HAP-1 (cell line): ENCODE data around the gene RBPMS2.

Experiments used
- DNase-seq, 2 experiments: peaks; one replicate each; pipeline ENCODE4 v3.0.0-alpha.2; 2016 to 2020; ENCODE audit warnings: low spot score in 2 of 2
- H3K27me3 ChIP-seq: fragments of 250-450 bp; sonication (Bioruptor Pico); 2 replicates; pipeline ENCODE4 v1.5.1; 2020; ENCODE audit warnings: low read depth, mild to moderate bottlenecking, moderate library complexity
- H3K36me3 ChIP-seq: fragments of 250-450 bp; sonication (Bioruptor Pico); replicated peaks from 2 replicates; pipeline ENCODE4 v1.5.1; 2020; ENCODE audit warnings: mild to moderate bottlenecking
- H3K4me1 ChIP-seq: fragments of 250-450 bp; sonication (Bioruptor Pico); 2 replicates; pipeline ENCODE4 v1.5.1; 2020; ENCODE audit warnings: mild to moderate bottlenecking
- H3K4me3 ChIP-seq: fragments of 250-450 bp; sonication (Bioruptor Pico); 2 replicates; pipeline ENCODE4 v1.5.1; 2020; ENCODE audit warnings: mild to moderate bottlenecking, moderate library complexity
- H3K9me3 ChIP-seq: fragments of 250-450 bp; sonication (Bioruptor Pico); 2 replicates; pipeline ENCODE4 v1.5.1; 2020; ENCODE audit warnings: mild to moderate bottlenecking, moderate library complexity
- in situ Hi-C: fragments of 300-500 bp; cut with MboI; formaldehyde crosslinking; loops from 3 replicates; pipeline ENCODE4 v1.14.3; 2020; ENCODE audit warnings: low sequenced_read_pairs, inconsistent platforms, mixed read lengths

The RBPMS2 gene

GRCh38 chr15:64716452-64716851 lies 58.9 kb downstream of the RBPMS2 start:
- in situ Hi-C loops, result no loop called here
- H3K36me3 ChIP-seq, result no peaks in the 10 kb centered on the region
- no peaks in the 10 kb centered on the region for H3K27me3 ChIP-seq
- no peak overlapping the region for H3K4me3 ChIP-seq
- no peak for DNase-seq
- H3K4me1 ChIP-seq, result no peaks in the 10 kb centered on the region
- no peaks in the 10 kb centered on the region for H3K9me3 ChIP-seq

GRCh38 chr15:64713592-64713991 lies 61.8 kb downstream of the RBPMS2 start:
- 0 out of 2 replicates have a peak, but pooled peaks cover 3% of the 10 kb centered on the region for H3K4me1 ChIP-seq
- no peak for DNase-seq
- no peak overlapping the region for H3K4me3 ChIP-seq
- no peaks in the 10 kb centered on the region for H3K36me3 ChIP-seq
- H3K9me3 ChIP-seq, result no peaks in the 10 kb centered on the region
- H3K27me3 ChIP-seq, result no peaks in the 10 kb centered on the region
- in situ Hi-C loops, result no loop called here

GRCh38 chr15:64712353-64712752 lies 63.0 kb downstream of the RBPMS2 start:
- in situ Hi-C loops, result no loop called here
- no peaks in the 10 kb centered on the region for H3K9me3 ChIP-seq
- H3K27me3 ChIP-seq, result no peaks in the 10 kb centered on the region
- no peak for DNase-seq
- H3K36me3 ChIP-seq, result no peaks in the 10 kb centered on the region
- H3K4me1 ChIP-seq, result 0 out of 2 replicates have a peak, but pooled peaks cover 3% of the 10 kb centered on the region
- no peak overlapping the region for H3K4me3 ChIP-seq

- no peaks in the 10 kb centered on the region for H3K27me3 ChIP-seq
- no peaks in the 10 kb centered on the region for H3K36me3 ChIP-seq
- DNase-seq, result no peak
- H3K4me3 ChIP-seq, result no peak overlapping the region
- in situ Hi-C loops, result no loop called here
- H3K4me1 ChIP-seq, result 0 out of 2 replicates have a peak, but pooled peaks cover 3% of the 10 kb centered on the region
- no peaks in the 10 kb centered on the region for H3K9me3 ChIP-seq
Observed at GRCh38 chr15:64710676-64711428, 64.5 kb downstream of the RBPMS2 start.

- H3K27me3 ChIP-seq, result no peaks in the 10 kb centered on the region
- in situ Hi-C loops, result no loop called here
- H3K36me3 ChIP-seq, result no peaks in the 10 kb centered on the region
- no peaks in the 10 kb centered on the region for H3K9me3 ChIP-seq
- no peak for DNase-seq
- H3K4me3 ChIP-seq, result no peak overlapping the region
- peaks cover 17% of the 10 kb centered on the region for H3K4me1 ChIP-seq
Observed at GRCh38 chr15:64706011-64706911, 69.1 kb downstream of the RBPMS2 start.

GRCh38 chr15:64705006-64705405 lies 70.4 kb downstream of the RBPMS2 start:
- no peak for DNase-seq
- in situ Hi-C loops, result no loop called here
- Histone ChIP-seq H3K9me3 (no peaks in the 10 kb centered on the region), H3K27me3 (no peaks in the 10 kb centered on the region), H3K36me3 (0 out of 2 replicates have a peak, but pooled peaks cover 5% of the 10 kb centered on the region), H3K4me1 (peaks cover 29% of the 10 kb centered on the region), H3K4me3 (no peak overlapping the region)

- Histone ChIP-seq H3K4me3 (peak overlapping the region; percentile 81), H3K9me3 (no peaks in the 10 kb centered on the region), H3K4me1 (peaks cover 36% of the 10 kb centered on the region), H3K36me3 (0 out of 2 replicates have a peak, but pooled peaks cover 5% of the 10 kb centered on the region), H3K27me3 (no peaks in the 10 kb centered on the region)
- no peak for DNase-seq
- in situ Hi-C loops, result no loop called here
Observed at GRCh38 chr15:64703632-64703959, 71.8 kb downstream of the RBPMS2 start.

GRCh38 chr15:64702816-64703631 lies 72.4 kb downstream of the RBPMS2 start:
- H3K4me1 ChIP-seq, result peaks cover 36% of the 10 kb centered on the region
- no peaks in the 10 kb centered on the region for H3K9me3 ChIP-seq
- 0 out of 2 replicates have a peak, but pooled peaks cover 5% of the 10 kb centered on the region for H3K36me3 ChIP-seq
- no peaks in the 10 kb centered on the region for H3K27me3 ChIP-seq
- peak overlapping the region; percentile 81 for H3K4me3 ChIP-seq
- in situ Hi-C loops, result no loop called here
- DNase-seq, result peak; percentile 99 to 100

- DNase-seq, result no peak
- in situ Hi-C loops, result no loop called here
- Histone ChIP-seq H3K4me3 (peak overlapping the region; percentile 81), H3K9me3 (no peaks in the 10 kb centered on the region), H3K4me1 (peaks cover 36% of the 10 kb centered on the region), H3K36me3 (0 out of 2 replicates have a peak, but pooled peaks cover 5% of the 10 kb centered on the region), H3K27me3 (no peaks in the 10 kb centered on the region)
Observed at GRCh38 chr15:64701482-64702184, 73.8 kb downstream of the RBPMS2 start.

- in situ Hi-C loops, result no loop called here
- Histone ChIP-seq H3K27me3 (no peaks in the 10 kb centered on the region), H3K4me3 (no peak overlapping the region), H3K4me1 (peaks cover 36% of the 10 kb centered on the region), H3K36me3 (peaks cover 5% of the 10 kb centered on the region; the same call in 1 of the 2 replicates), H3K9me3 (no peaks in the 10 kb centered on the region)
- peak in 1 of 2 experiments; percentile 39 for DNase-seq
Observed at GRCh38 chr15:64701051-64701450, 74.3 kb downstream of the RBPMS2 start.

GRCh38 chr15:64699751-64700388 lies 75.5 kb downstream of the RBPMS2 start:
- DNase-seq, result peak in 1 of 2 experiments; percentile 70
- Histone ChIP-seq H3K9me3 (no peaks in the 10 kb centered on the region), H3K4me1 (peaks cover 46% of the 10 kb centered on the region), H3K4me3 (no peak overlapping the region), H3K36me3 (peaks cover 14% of the 10 kb centered on the region), H3K27me3 (no peaks in the 10 kb centered on the region)
- in situ Hi-C loops, result no loop called here

- DNase-seq, result no peak
- Histone ChIP-seq H3K36me3 (peaks cover 21% of the 10 kb centered on the region), H3K4me1 (peaks cover 50% of the 10 kb centered on the region), H3K27me3 (no peaks in the 10 kb centered on the region), H3K4me3 (no peak overlapping the region), H3K9me3 (no peaks in the 10 kb centered on the region)
- in situ Hi-C loops, result no loop called here
Observed at GRCh38 chr15:64698823-64699222, 76.6 kb downstream of the RBPMS2 start.
